HEK293T (cell line): ENCODE results near the gene ATP13A4.

Experiments
- CTCF ChIA-PET: fragments of 350-600 bp; formaldehyde crosslinking; extraction: SDS; loops from one replicate; lab custom pipeline; 2021; ENCODE audit warnings: antibody characterized with exemption, inconsistent platforms; lab: Yijun Ruan, JAX
- POLR2A ChIA-PET: fragments of 350-600 bp; formaldehyde crosslinking; extraction: SDS; loops from one replicate; lab custom pipeline; 2020; ENCODE audit warnings: antibody characterized with exemption, inconsistent platforms; lab: Yijun Ruan, JAX
- DNase-seq: peaks from one replicate; pipeline ENCODE4 v3.0.0; 2012; ENCODE audit warnings: mixed read lengths; ENCODE audit errors: extremely low spot score
- ARNT ChIP-seq: fragments of 450-650 bp; IDR thresholded peaks from 2 replicates; pipeline ENCODE4 v1.6.1; 2017; ENCODE audit warnings: mild to moderate bottlenecking
- BHLHE40 ChIP-seq: fragments of 450-650 bp; IDR thresholded peaks from 2 replicates; pipeline ENCODE4 v1.6.1; 2016; ENCODE audit warnings: mild to moderate bottlenecking, moderate library complexity, borderline replicate concordance
- CTBP1 ChIP-seq: fragments of 450-650 bp; IDR thresholded peaks from 2 replicates; pipeline ENCODE4 v1.6.1; 2016; ENCODE audit warnings: borderline replicate concordance
- ELF4 ChIP-seq: fragments of 450-650 bp; IDR thresholded peaks from 2 replicates; pipeline ENCODE4 v1.6.1; 2017; ENCODE audit warnings: antibody characterized with exemption
- FOXA1 ChIP-seq: fragments of 450-650 bp; IDR thresholded peaks from 2 replicates; pipeline ENCODE4 v1.6.1; 2016; ENCODE audit warnings: mild to moderate bottlenecking
- FOXK2 ChIP-seq: fragments of 450-650 bp; IDR thresholded peaks from 2 replicates; pipeline ENCODE4 v1.6.1; 2016; ENCODE audit warnings: mild to moderate bottlenecking
- FOXM1 ChIP-seq: fragments of 450-650 bp; IDR thresholded peaks from 2 replicates; pipeline ENCODE4 v1.6.1; 2017; ENCODE audit warnings: mild to moderate bottlenecking, borderline replicate concordance
- HDGF ChIP-seq: fragments of 450-650 bp; IDR thresholded peaks from 2 replicates; pipeline ENCODE4 v1.6.1; 2017; ENCODE audit warnings: antibody characterized with exemption, borderline replicate concordance
- L3MBTL2 ChIP-seq: fragments of 450-650 bp; conservative IDR thresholded peaks from 2 replicates; pipeline ENCODE4 v1.6.1; 2016; ENCODE audit warnings: mild to moderate bottlenecking
- LEF1 ChIP-seq: fragments of 450-650 bp; IDR thresholded peaks from 2 replicates; pipeline ENCODE4 v1.6.1; 2017; ENCODE audit warnings: mild to moderate bottlenecking, borderline replicate concordance
- NFRKB ChIP-seq: fragments of 450-650 bp; IDR thresholded peaks from 2 replicates; pipeline ENCODE4 v1.6.1; 2016; ENCODE audit warnings: mild to moderate bottlenecking, moderate library complexity
- SP1 ChIP-seq: fragments of 450-650 bp; IDR thresholded peaks from 2 replicates; pipeline ENCODE4 v1.6.1; 2017
- SUZ12 ChIP-seq: fragments of 450-650 bp; IDR thresholded peaks from 2 replicates; pipeline ENCODE4 v1.6.1; 2016; ENCODE audit warnings: mild to moderate bottlenecking
- TARDBP ChIP-seq: fragments of 450-650 bp; IDR thresholded peaks from 2 replicates; pipeline ENCODE4 v1.6.1; 2016
- ZNF384 ChIP-seq: fragments of 450-650 bp; IDR thresholded peaks from 2 replicates; pipeline ENCODE4 v1.6.1; 2016
- TF ChIP-seq, protein P1 (sequence below): fragments of 450-650 bp; IDR thresholded peaks from 2 replicates; pipeline ENCODE4 v1.6.1; 2016

Gene ATP13A4

DNA sequence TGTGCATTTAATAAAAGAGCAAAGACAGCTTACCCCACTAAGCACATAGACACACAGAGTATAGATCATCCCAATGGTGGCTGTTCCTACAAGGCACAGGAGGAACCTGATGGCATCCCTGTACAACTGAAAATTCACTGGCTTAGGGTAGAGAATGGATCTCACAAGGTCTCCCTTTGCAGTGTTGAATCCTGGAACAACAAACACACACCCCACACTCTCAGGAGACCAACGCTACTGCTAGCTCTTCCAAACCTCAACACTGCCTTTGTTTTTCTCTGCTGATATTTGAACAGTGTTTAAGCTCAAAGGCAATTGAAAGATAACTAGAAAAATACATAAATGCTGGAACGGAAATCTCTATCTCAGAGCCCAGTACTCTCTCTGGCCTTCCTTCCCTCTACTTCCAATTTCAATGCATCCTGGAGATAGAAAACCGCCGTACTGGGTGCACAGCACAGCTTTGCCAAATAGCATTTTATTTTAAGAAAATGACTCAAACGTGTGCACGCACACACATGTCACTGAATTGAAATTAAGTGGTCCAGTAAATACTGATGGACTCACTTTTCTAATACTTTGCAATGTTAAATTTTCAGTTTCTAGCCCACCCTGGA is 88.6 kb downstream of the ATP13A4 start:
- ChIA-PET CTCF (no interaction called here), POLR2A (no interaction called here)
- TF ChIP-seq BHLHE40 (no peak), LEF1 (no peak), ARNT (no peak), FOXM1 (no peak), SUZ12 (no peak), SP1 (no peak), ZNF384 (no peak), NFRKB (no peak), HDGF (no peak), FOXA1 (no peak), CTBP1 (no peak), ELF4 (no peak), TARDBP (no peak), FOXK2 (no peak), L3MBTL2 (no peak)
- TF ChIP-seq, protein P1, sequence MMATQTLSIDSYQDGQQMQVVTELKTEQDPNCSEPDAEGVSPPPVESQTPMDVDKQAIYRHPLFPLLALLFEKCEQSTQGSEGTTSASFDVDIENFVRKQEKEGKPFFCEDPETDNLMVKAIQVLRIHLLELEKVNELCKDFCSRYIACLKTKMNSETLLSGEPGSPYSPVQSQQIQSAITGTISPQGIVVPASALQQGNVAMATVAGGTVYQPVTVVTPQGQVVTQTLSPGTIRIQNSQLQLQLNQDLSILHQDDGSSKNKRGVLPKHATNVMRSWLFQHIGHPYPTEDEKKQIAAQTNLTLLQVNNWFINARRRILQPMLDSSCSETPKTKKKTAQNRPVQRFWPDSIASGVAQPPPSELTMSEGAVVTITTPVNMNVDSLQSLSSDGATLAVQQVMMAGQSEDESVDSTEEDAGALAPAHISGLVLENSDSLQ = no peak
- DNase-seq = no peak

DNA sequence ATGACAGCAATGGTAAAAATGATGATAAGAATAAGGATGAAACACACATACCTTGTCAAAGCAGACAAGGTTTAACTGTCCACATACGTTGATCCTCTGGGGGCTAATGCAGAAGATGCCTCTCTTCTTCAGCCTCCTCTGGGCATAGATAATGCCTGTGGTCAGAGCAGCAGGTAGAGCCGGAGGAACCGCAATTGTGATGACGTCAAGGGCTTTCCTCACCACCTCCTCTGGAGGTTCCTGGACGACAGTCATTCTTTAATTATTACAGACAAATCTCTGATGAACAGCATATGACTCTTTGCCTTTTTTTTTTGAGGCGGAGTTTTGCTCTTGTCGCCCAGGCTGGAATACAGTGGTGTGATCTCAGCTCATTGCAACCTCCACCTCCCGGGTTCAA is 89.8 kb downstream of the ATP13A4 start:
- no peak for DNase-seq
- ChIA-PET POLR2A (no interaction called here), CTCF (no interaction called here)
- no peak for TF ChIP-seq ZNF384
- TF ChIP-seq FOXA1 = no peak
- no peak for TF ChIP-seq BHLHE40
- no peak for TF ChIP-seq L3MBTL2
- no peak for TF ChIP-seq CTBP1
- TF ChIP-seq SUZ12 = no peak
- TF ChIP-seq HDGF = no peak
- TF ChIP-seq LEF1 = no peak
- TF ChIP-seq FOXM1 = no peak
- TF ChIP-seq ARNT = no peak
- TF ChIP-seq NFRKB = no peak
- no peak for TF ChIP-seq FOXK2
- TF ChIP-seq SP1 = no peak
- TF ChIP-seq, protein P1 = no peak
- TF ChIP-seq TARDBP = no peak
- no peak for TF ChIP-seq ELF4

DNA sequence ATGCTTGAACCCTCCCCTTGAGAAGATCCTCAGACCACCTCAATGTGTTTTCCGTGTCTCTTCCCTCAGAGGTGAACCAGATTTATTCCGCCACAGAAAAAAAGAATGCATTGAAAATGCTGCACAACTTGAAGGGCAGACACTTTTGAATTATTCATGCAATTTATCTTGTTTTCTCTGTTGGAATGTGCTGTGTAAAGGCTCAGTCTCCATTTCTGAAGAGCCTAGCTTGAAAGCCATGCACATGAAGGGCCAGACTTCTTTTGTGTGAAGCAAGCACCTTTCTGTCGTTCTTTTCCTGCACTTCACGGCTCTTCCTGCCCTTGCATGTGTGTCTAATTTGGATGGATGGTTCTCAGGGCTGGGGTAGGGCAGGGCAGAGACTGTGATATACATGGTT is 97.2 kb downstream of the ATP13A4 start:
- no peak for DNase-seq
- POLR2A ChIA-PET = no interaction called here
- TF ChIP-seq ELF4 (no peak), FOXK2 (no peak), ZNF384 (no peak), NFRKB (no peak), FOXM1 (no peak), BHLHE40 (no peak), L3MBTL2 (no peak), FOXA1 (no peak), ARNT (no peak), TARDBP (no peak), HDGF (no peak), SP1 (no peak), LEF1 (no peak), SUZ12 (no peak), CTBP1 (no peak)
- TF ChIP-seq, protein P1 = no peak
- CTCF ChIA-PET = no interaction called here

DNA sequence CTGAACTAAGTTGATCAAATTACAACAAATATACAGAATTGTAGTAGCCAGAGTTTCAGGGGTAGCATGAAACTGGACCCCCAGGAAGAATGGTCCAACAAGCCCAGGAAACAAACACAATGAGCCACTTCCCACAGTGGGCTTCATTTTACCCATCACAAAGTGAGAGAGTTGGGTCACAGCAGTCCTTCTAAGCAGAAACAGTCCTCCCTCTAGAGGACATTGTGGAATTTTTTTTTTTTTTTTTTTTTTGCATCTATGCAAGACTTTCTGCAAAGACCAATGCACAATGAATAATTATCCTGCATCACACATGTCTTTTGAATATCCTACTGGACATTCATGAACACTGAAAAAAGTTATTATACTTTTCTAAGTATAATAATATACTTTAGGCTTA is 102.4 kb downstream of the ATP13A4 start:
- TF ChIP-seq SP1 (no peak), ZNF384 (peak; percentile 82)
- POLR2A ChIA-PET = no interaction called here
- CTCF ChIA-PET = no interaction called here
- peak; percentile 14 for DNase-seq

DNA sequence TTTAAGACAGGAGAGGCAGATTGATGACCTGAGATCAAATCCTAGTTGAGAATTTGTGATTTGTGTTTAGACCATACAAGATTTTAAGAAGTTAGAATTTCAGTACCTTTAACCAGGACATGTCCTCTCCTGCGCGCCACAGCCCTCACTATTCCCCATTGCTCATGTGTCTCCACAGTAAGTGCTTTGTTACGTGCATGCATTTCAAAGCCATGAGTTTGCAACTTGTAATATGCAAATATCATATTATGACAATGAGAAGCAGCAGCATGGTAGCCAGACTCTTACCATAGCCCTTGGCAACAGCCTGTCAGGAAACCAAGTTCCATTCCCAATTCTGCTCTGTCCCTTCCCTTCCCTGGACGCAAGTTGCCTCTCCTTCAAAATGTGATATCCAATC is 102.8 kb downstream of the ATP13A4 start:
- CTCF ChIA-PET = no interaction called here
- POLR2A ChIA-PET = no interaction called here
- TF ChIP-seq FOXM1 = no peak
- no peak for TF ChIP-seq CTBP1
- TF ChIP-seq BHLHE40 = no peak
- no peak for TF ChIP-seq TARDBP
- TF ChIP-seq L3MBTL2 = no peak
- TF ChIP-seq ARNT = no peak
- TF ChIP-seq ZNF384 = no peak
- TF ChIP-seq SP1 = no peak
- TF ChIP-seq, protein P1 = no peak
- TF ChIP-seq NFRKB = no peak
- TF ChIP-seq FOXK2 = no peak
- DNase-seq = no peak
